Tibial nerve (tissue), 4 donors: Measurements from ENCODE around the gene NYNRIN.

Experiments used
- CTCF ChIP-seq, 5 experiments: fragments of 200-600 bp in 3 of 5; fragments of 450-650 bp in 2 of 5; sonication (generic) in 3 of 5; IDR thresholded peaks; one replicate each; pipeline ENCODE4 v1.5.1; 2016 to 2019; ENCODE audit warnings: antibody characterized with exemption in 5 of 5, mild to moderate bottlenecking in 3 of 5, moderate library complexity in 2 of 5
- EP300 ChIP-seq, 2 donors: sonication (generic); formaldehyde crosslinking; IDR thresholded peaks; one replicate each; pipeline ENCODE4 v1.6.1; 2017; ENCODE audit warnings: antibody characterized with exemption in 2 of 2, mild to moderate bottlenecking in 1 of 2
- POLR2A ChIP-seq, 2 donors: fragments of 450-650 bp; IDR thresholded peaks; one replicate each; pipeline ENCODE4 v1.6.1; 2017; ENCODE audit warnings: antibody characterized with exemption in 2 of 2, mild to moderate bottlenecking in 2 of 2, moderate library complexity in 2 of 2

- no peak for TF ChIP-seq CTCF (IDR thresholded peaks at IDR 0.05)
- no peak for TF ChIP-seq EP300 (IDR thresholded peaks at IDR 0.05)
- no peak for TF ChIP-seq POLR2A (IDR thresholded peaks at IDR 0.05)
Observed at GRCh38 chr14:24407608-24408325, 9.0 kb downstream of the NYNRIN start.
